Esophagus muscularis mucosa (tissue), 4 donors: Measurements from ENCODE around the gene SUSD6. TPM values are rescaled to one million over a fixed set of nuclear protein-coding genes. Genes with fewer than 3 reads are reported as not detected.

Source experiments
- DNase-seq: peaks from one replicate; pipeline ENCODE4 v3.0.0-alpha.2; 2017; ENCODE audit errors: extremely low spot score
- H3K27ac ChIP-seq, 4 donors: fragments of 200-600 bp; sonication (generic); replicated peaks in 1 of 4; 1 replicate in 3 of 4; 2 replicates in 1 of 4; pipeline ENCODE4 v1.5.1; 2016 to 2019; ENCODE audit warnings: mild to moderate bottlenecking in 1 of 4
- H3K27me3 ChIP-seq, 4 donors: fragments of 200-600 bp; sonication (generic); one replicate each; pipeline versions ENCODE4 v1.5.1 to v1.6.0; 2016 to 2019
- H3K36me3 ChIP-seq, 4 donors: fragments of 200-600 bp; sonication (generic); one replicate each; pipeline ENCODE4 v1.5.1; 2016 to 2019
- H3K4me1 ChIP-seq, 4 donors: fragments of 200-600 bp; sonication (generic); one replicate each; pipeline ENCODE4 v1.5.1; 2016 to 2019
- H3K4me3 ChIP-seq, 4 donors: fragments of 200-600 bp; sonication (generic); 1 replicate in 2 of 4; 2 replicates in 2 of 4; pipeline ENCODE4 v1.5.1; 2016 to 2019; ENCODE audit warnings: mild to moderate bottlenecking in 4 of 4, moderate library complexity in 1 of 4
- H3K9me3 ChIP-seq, 4 donors: fragments of 200-600 bp; sonication (generic); 1 replicate in 3 of 4; 2 replicates in 1 of 4; pipeline ENCODE4 v1.5.1; 2016 to 2019
- CTCF ChIP-seq, 3 experiments: fragments of 200-600 bp in 2 of 3; fragments of 450-650 bp in 1 of 3; sonication (generic) in 2 of 3; IDR thresholded peaks; one replicate each; pipeline ENCODE4 v1.5.1; 2017 to 2019; ENCODE audit warnings: antibody characterized with exemption in 3 of 3, mild to moderate bottlenecking in 2 of 3, moderate library complexity in 1 of 3
- EP300 ChIP-seq: sonication (generic); formaldehyde crosslinking; IDR thresholded peaks from one replicate; pipeline ENCODE4 v1.6.1; 2017; ENCODE audit warnings: antibody characterized with exemption
- POLR2A ChIP-seq: fragments of 450-650 bp; IDR thresholded peaks from one replicate; pipeline ENCODE4 v1.6.1; 2017; ENCODE audit warnings: antibody characterized with exemption, moderate library complexity, mild to moderate bottlenecking, low read depth
- POLR2AphosphoS5 ChIP-seq, 2 donors: sonication (generic); formaldehyde crosslinking; IDR thresholded peaks; one replicate each; pipeline ENCODE4 v1.6.1; 2017; ENCODE audit warnings: antibody characterized with exemption in 2 of 2
- WGBS: methylation state at CpG from one replicate; pipeline ENCODE4 v1.1.5; 2018; 5-methylcytosine and 5-hydroxymethylcytosine counted together
- intact Hi-C: fragments of 100-400 bp; cut with DNase I; formaldehyde crosslinking; loops from one replicate; pipeline ENCODE4 v1.15.1; 2023
- total RNA-seq, 4 donors: library from RNA; depleted of rRNA; stranded (reverse); fragments of >200 nt; gene quantifications; one replicate each; pipeline versions ENCODE4 v1.1.0 to v1.2.1, GENCODE V29; 2016

Gene SUSD6
- total RNA-seq, 4 donors from 2014 or later = 21.2 to 89.5 (median 43.5) TPM

GRCh38 chr14:69660344-69661193 lies 49.2 kb downstream of the SUSD6 start:
- Histone ChIP-seq H3K27ac (peak overlapping the region; percentile 73 to 83 (median 80)), H3K9me3 (no peaks in the 10 kb centered on the region), H3K4me3 (no peak overlapping the region), H3K4me1 (peaks cover 76 to 99% (median 89%) of the 10 kb centered on the region in 4 donors), H3K36me3 (peaks cover 0 to 17% (median 8%) of the 10 kb centered on the region in 4 donors), H3K27me3 (no peaks in the 10 kb centered on the region)
- DNase-seq = no peak
- TF ChIP-seq POLR2AphosphoS5 (IDR thresholded peaks at IDR 0.05) (no peak), EP300 (no peak), CTCF (IDR thresholded peaks at IDR 0.05) (no peak), POLR2A (no peak)
- 89% methylated on average over 2 of the region's 2 CpGs for WGBS
- intact Hi-C loops = no loop called here

- TF ChIP-seq POLR2AphosphoS5 (IDR thresholded peaks at IDR 0.05) (no peak), CTCF (IDR thresholded peaks at IDR 0.05) (no peak), EP300 (no peak)
- peak overlapping the region; percentile 73 to 83 (median 80) for H3K27ac ChIP-seq
- H3K27me3 ChIP-seq = no peaks in the 10 kb centered on the region
- WGBS = 45% methylated on average over 1 of the region's 1 CpG
- intact Hi-C loops = no loop called here
- H3K36me3 ChIP-seq = peaks cover 0 to 17% (median 8%) of the 10 kb centered on the region in 4 donors
- H3K4me3 ChIP-seq = no peak overlapping the region
- no peaks in the 10 kb centered on the region for H3K9me3 ChIP-seq
- peaks cover 78 to 99% (median 90%) of the 10 kb centered on the region in 4 donors for H3K4me1 ChIP-seq
- DNase-seq = no peak
Measured at GRCh38 chr14:69661194-69661537, 49.8 kb downstream of the SUSD6 start.

DNA sequence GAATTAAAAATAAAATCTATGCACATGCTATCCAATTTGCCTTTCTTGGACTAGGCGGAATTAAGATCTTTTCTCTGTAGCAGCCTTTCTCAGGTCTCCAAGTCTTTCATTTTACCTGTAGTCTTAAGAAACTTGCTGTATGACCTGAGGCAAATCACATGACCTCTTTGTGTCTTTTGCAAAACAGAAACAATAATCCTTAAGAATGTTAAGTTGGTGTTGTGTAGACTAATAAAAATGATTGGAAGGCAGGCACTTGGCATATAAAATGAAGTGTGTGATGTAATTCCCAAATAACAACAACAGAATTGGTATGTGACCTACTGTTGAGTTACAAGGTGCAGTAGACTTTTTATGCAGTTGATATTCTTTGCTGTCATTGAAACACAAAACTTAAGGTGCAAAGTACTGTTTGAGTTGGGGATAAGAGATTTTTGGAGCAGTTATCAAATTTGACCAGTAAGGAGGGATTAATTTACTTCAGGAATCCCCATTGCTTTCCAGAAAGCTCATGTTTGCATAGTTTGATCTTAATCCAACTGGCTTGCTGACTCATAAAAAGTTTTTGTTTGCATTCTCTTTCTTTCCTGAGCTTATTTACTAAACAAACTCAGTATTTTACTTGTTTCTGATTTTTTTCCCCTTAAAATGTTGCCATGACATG lies 51.4 kb downstream of the SUSD6 start:
- H3K4me3 ChIP-seq = no peak overlapping the region
- no peaks in the 10 kb centered on the region for H3K9me3 ChIP-seq
- H3K27ac ChIP-seq = peak overlapping the region; percentile 73 to 83 (median 80)
- no peaks in the 10 kb centered on the region for H3K27me3 ChIP-seq
- TF ChIP-seq EP300 (no peak), POLR2AphosphoS5 (IDR thresholded peaks at IDR 0.05) (no peak), POLR2A (no peak), CTCF (IDR thresholded peaks at IDR 0.05) (no peak)
- H3K36me3 ChIP-seq = peaks cover 0 to 17% (median 8%) of the 10 kb centered on the region in 4 donors
- H3K4me1 ChIP-seq = peaks cover 88 to 99% (median 94%) of the 10 kb centered on the region in 4 donors
- intact Hi-C loops = no loop called here
- 74% methylated on average over 1 of the region's 1 CpG for WGBS
- no peak for DNase-seq

DNA sequence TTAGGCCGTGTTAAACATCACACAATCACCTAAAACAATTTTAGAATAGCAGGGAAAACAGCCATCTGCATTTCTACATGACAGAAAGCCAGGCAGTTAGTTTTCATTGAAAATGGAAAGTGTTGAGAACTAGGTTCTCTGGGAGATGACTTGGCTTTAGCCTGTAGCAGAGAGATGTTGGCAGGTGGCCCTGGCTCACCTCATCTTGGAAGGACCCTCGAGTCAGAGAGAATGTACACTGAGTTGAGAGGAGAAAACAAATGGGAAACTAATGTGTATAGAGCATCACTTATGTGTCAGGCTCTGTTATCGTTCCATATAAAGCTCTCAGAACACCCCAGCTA lies 51.9 kb downstream of the SUSD6 start:
- Histone ChIP-seq H3K27me3 (no peaks in the 10 kb centered on the region), H3K36me3 (peaks cover 0 to 17% (median 8%) of the 10 kb centered on the region in 4 donors), H3K4me1 (peaks cover 88 to 99% (median 94%) of the 10 kb centered on the region in 4 donors), H3K27ac (peak overlapping the region; percentile 73 to 83 (median 80)), H3K9me3 (no peaks in the 10 kb centered on the region), H3K4me3 (no peak overlapping the region)
- 33% methylated on average over 3 of the region's 3 CpGs for WGBS
- DNase-seq = no peak
- intact Hi-C loops = no loop called here
- peak in 1 of 2 donors; percentile 37 for TF ChIP-seq POLR2AphosphoS5 (IDR thresholded peaks at IDR 0.05)
- no peak for TF ChIP-seq EP300

- Histone ChIP-seq H3K36me3 (peaks cover 0 to 11% (median 7%) of the 10 kb centered on the region in 4 donors), H3K9me3 (no peaks in the 10 kb centered on the region), H3K4me1 (peaks cover 84 to 97% (median 92%) of the 10 kb centered on the region in 4 donors), H3K27ac (peak overlapping the region; percentile 73 to 83 (median 80)), H3K4me3 (no peak overlapping the region), H3K27me3 (no peaks in the 10 kb centered on the region)
- TF ChIP-seq POLR2A (no peak), EP300 (peak; percentile 18), POLR2AphosphoS5 (IDR thresholded peaks at IDR 0.05) (peak in 1 of 2 donors; percentile 28)
- 75% methylated on average over 4 of the region's 4 CpGs for WGBS
- no peak for DNase-seq
- intact Hi-C loops = no loop called here
Measured at GRCh38 chr14:69664265-69664664, 52.9 kb downstream of the SUSD6 start.
